CD4-positive, alpha-beta T cell (primary cell): ENCODE measurements around the gene LGALS13. TPM values are rescaled to one million over a fixed set of nuclear protein-coding genes. Genes with fewer than 3 reads are reported as not detected.

Source experiments
- ATAC-seq: fragments of 200-7000 bp; cut with Tn5 transposase; one replicate; pipeline ENCODE4 v1.10.0; 2022; ENCODE audit warnings: mild to moderate bottlenecking; ENCODE audit not compliant: poor library complexity
- CTCF ChIA-PET: fragments of 350-600 bp; sonication (Branson Sonifier 250); formaldehyde crosslinking; loops from one replicate; lab custom pipeline; 2021; ENCODE audit warnings: antibody characterized with exemption, inconsistent platforms; lab: Charles Lee
- POLR2A ChIA-PET: fragments of 350-600 bp; sonication (Branson Sonifier 250); formaldehyde crosslinking; loops from one replicate; lab custom pipeline; 2021; ENCODE audit warnings: antibody characterized with exemption, inconsistent platforms; lab: Charles Lee
- DNase-seq, 14 experiments: peaks; one replicate each; pipeline ENCODE4 v3.0.0-alpha.2; 2013 to 2020; ENCODE audit warnings: mixed read lengths in 2 of 14
- H3K27ac ChIP-seq, 2 donors: one replicate each; pipeline versions ENCODE4 v1.5.1 to v1.7.0; 2013; ENCODE audit warnings: low read length in 2 of 2, low read depth in 1 of 2, mild to moderate bottlenecking in 1 of 2
- H3K27me3 ChIP-seq, 2 experiments: 1 replicate in 1 of 2; 2 replicates in 1 of 2; pipeline versions ENCODE4 v1.6.1 to v1.7.0; 2013; ENCODE audit warnings: low read length in 2 of 2, control low read depth in 1 of 2, mild to moderate bottlenecking in 1 of 2, moderate library complexity in 1 of 2; ENCODE audit not compliant: insufficient read depth in 2 of 2, control insufficient read depth in 1 of 2
- H3K36me3 ChIP-seq: one replicate; pipeline ENCODE4 v1.6.1; 2013; ENCODE audit warnings: low read length, control low read depth; ENCODE audit not compliant: insufficient read depth
- H3K4me1 ChIP-seq: one replicate; pipeline ENCODE4 v1.6.1; 2013; ENCODE audit warnings: low read length, control low read depth; ENCODE audit not compliant: insufficient read depth
- H3K4me3 ChIP-seq: one replicate; pipeline ENCODE4 v1.5.1; 2013; ENCODE audit warnings: mild to moderate bottlenecking, low read length, moderate library complexity
- H3K9me3 ChIP-seq, 2 experiments: 1 replicate in 1 of 2; 2 replicates in 1 of 2; pipeline versions ENCODE4 v1.6.1 to v1.7.0; 2013; ENCODE audit warnings: low read length in 2 of 2, mild to moderate bottlenecking in 2 of 2, control low read depth in 1 of 2, moderate library complexity in 1 of 2; ENCODE audit not compliant: control insufficient read depth in 1 of 2, insufficient read depth in 1 of 2
- H3K27ac Mint-ChIP-seq: one replicate; pipeline ENCODE4 v1.8.0; 2020; ENCODE audit warnings: mixed read lengths
- H3K27me3 Mint-ChIP-seq: one replicate; pipeline ENCODE4 v1.8.0; 2021; ENCODE audit warnings: mixed read lengths
- H3K36me3 Mint-ChIP-seq: one replicate; pipeline ENCODE4 v1.8.0; 2021; ENCODE audit warnings: low read depth, mixed read lengths
- H3K4me1 Mint-ChIP-seq: one replicate; pipeline ENCODE4 v1.8.0; 2021; ENCODE audit warnings: low read depth, mixed read lengths
- H3K4me3 Mint-ChIP-seq: one replicate; pipeline ENCODE4 v1.8.0; 2020; ENCODE audit warnings: mild to moderate bottlenecking, mixed read lengths
- H3K9me3 Mint-ChIP-seq: one replicate; pipeline ENCODE4 v1.8.0; 2020; ENCODE audit warnings: mixed read lengths
- intact Hi-C, 2 experiments: fragments of 100-400 bp; cut with DNase I in 1 of 2; cut with micrococcal nuclease in 1 of 2; formaldehyde crosslinking; loops; one replicate each; pipeline versions ENCODE4 v1.15.1 to v1.9.0; 2023 to 2025; cut with DNase I, micrococcal nuclease
- total RNA-seq, 174 experiments: library from RNA in 2 of 174; stranded (reverse) in 2 of 174; gene quantifications; one replicate each; pipeline ENCODE4 v1.2.3 and lab custom pipeline; 2021 to 2026
- TF ChIP-seq, protein P1 (sequence below): fragments of 200-600 bp; IDR thresholded peaks from one replicate; pipeline ENCODE4 v1.8.0; 2022; ENCODE audit warnings: antibody characterized with exemption, mild to moderate bottlenecking

LGALS13 gene
- total RNA-seq, 2 experiments from 2014 or later: not detected

DNA sequence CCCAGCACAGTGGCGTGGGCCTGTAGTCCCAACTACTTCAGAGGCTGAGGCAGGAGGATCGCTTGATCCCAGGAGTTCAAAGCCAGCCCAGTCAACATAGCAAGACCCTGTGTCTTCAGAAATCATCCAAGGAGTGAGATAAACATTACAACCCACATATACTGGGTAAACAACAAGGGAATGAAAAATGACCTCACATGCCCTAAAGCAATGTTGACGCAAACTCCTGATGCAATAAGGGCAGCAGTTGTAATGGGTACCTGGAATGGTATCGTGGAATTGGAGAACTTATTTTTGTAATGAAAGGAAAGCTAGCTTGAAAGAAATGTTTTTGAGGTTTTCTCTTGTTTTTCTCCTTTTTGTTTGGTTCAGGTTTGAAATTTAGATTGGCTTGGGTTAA, 28.9 kb downstream of the LGALS13 start:
- Mint-ChIP-seq H3K27me3 (peaks cover 50% of the 10 kb centered on the region), H3K4me1 (no peaks in the 10 kb centered on the region), H3K27ac (no peak overlapping the region), H3K4me3 (no peak overlapping the region), H3K9me3 (no peaks in the 10 kb centered on the region), H3K36me3 (no peaks in the 10 kb centered on the region)
- H3K36me3 ChIP-seq: no peaks in the 10 kb centered on the region
- ATAC-seq (no peak), DNase-seq (no peak)
- no peaks in the 10 kb centered on the region for H3K9me3 ChIP-seq
- no peaks in the 10 kb centered on the region for H3K4me1 ChIP-seq
- CTCF ChIA-PET: no interaction called here
- peaks cover 4 to 5% of the 10 kb centered on the region in 2 experiments for H3K27me3 ChIP-seq
- intact Hi-C loops: no loop called here
- POLR2A ChIA-PET: no interaction called here
- TF ChIP-seq, protein P1, sequence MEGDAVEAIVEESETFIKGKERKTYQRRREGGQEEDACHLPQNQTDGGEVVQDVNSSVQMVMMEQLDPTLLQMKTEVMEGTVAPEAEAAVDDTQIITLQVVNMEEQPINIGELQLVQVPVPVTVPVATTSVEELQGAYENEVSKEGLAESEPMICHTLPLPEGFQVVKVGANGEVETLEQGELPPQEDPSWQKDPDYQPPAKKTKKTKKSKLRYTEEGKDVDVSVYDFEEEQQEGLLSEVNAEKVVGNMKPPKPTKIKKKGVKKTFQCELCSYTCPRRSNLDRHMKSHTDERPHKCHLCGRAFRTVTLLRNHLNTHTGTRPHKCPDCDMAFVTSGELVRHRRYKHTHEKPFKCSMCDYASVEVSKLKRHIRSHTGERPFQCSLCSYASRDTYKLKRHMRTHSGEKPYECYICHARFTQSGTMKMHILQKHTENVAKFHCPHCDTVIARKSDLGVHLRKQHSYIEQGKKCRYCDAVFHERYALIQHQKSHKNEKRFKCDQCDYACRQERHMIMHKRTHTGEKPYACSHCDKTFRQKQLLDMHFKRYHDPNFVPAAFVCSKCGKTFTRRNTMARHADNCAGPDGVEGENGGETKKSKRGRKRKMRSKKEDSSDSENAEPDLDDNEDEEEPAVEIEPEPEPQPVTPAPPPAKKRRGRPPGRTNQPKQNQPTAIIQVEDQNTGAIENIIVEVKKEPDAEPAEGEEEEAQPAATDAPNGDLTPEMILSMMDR: no peak
- no peak overlapping the region for H3K27ac ChIP-seq
- no peak overlapping the region for H3K4me3 ChIP-seq

DNA sequence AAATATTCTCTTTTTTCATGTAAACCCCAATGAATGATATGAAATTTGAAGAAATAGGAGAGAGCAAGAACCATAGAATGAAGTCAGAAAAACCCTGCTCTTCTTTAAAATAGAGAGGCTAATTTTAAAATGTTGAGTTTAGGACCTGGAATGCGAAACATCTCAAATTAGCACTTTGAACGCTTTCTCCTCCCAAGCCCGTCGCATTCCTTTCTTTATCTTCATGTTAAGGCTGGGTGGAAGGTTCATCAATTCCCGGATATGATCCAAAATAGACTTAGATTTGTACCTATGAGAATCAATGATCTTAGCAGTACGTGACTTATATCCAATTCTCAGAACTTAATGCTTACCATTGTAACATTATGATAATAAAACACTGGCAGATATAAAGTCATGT, 29.3 kb downstream of the LGALS13 start:
- no peaks in the 10 kb centered on the region for H3K36me3 Mint-ChIP-seq
- intact Hi-C loops: no loop called here
- CTCF ChIA-PET: no interaction called here

DNA sequence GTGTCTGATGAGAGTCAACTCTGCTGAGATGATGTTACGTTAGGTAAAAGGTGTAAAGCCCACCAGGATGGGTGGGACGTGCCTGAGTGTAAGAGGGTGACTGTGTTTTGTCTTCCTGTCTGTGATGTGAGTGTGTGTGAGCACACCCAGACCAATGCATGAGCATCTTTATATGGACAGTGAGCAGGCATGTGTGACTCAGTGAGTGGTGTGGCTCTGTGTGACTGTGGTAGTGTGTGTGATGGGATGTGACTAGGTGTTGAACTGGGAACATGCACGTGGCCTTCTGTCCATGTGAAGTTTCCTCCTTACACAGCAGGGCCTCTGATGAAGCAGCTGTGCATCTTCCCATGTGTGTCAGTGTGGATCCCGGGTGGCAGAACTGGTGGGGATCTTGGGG, 35.6 kb downstream of the LGALS13 start:
- H3K36me3 ChIP-seq: no peaks in the 10 kb centered on the region
- TF ChIP-seq, protein P1: no peak
- Mint-ChIP-seq H3K27ac (no peak overlapping the region), H3K4me3 (no peak overlapping the region), H3K9me3 (no peaks in the 10 kb centered on the region), H3K4me1 (no peaks in the 10 kb centered on the region), H3K36me3 (no peaks in the 10 kb centered on the region), H3K27me3 (peaks cover 91% of the 10 kb centered on the region)
- no peak overlapping the region for H3K27ac ChIP-seq
- DNase-seq (no peak), ATAC-seq (no peak)
- intact Hi-C loops: no loop called here
- peaks cover 18 to 30% of the 10 kb centered on the region in 2 experiments for H3K27me3 ChIP-seq
- H3K4me1 ChIP-seq: no peaks in the 10 kb centered on the region
- CTCF ChIA-PET: no interaction called here
- POLR2A ChIA-PET: no interaction called here
- no peaks in the 10 kb centered on the region for H3K9me3 ChIP-seq
- no peak overlapping the region for H3K4me3 ChIP-seq

More for the DNA sequence above, 29.3 kb downstream of the LGALS13 start:
- H3K9me3 ChIP-seq: no peaks in the 10 kb centered on the region
- Mint-ChIP-seq H3K4me1 (no peaks in the 10 kb centered on the region), H3K27ac (no peak overlapping the region), H3K27me3 (peaks cover 53% of the 10 kb centered on the region), H3K9me3 (no peaks in the 10 kb centered on the region), H3K4me3 (no peak overlapping the region)
- H3K27me3 ChIP-seq: peaks cover 4 to 5% of the 10 kb centered on the region in 2 experiments
- H3K27ac ChIP-seq: no peak overlapping the region
- TF ChIP-seq, protein P1: no peak
- no peak for ATAC-seq
- POLR2A ChIA-PET: no interaction called here
- H3K4me3 ChIP-seq: no peak overlapping the region
- no peak for DNase-seq
- no peaks in the 10 kb centered on the region for H3K36me3 ChIP-seq
- no peaks in the 10 kb centered on the region for H3K4me1 ChIP-seq
